GM12873 (cell line): ENCODE data around the gene SLIT3.

Experiments
- TF ChIP-seq, protein P1 (sequence below): IDR thresholded peaks from 2 replicates; pipeline ENCODE4 v1.5.1; 2012; ENCODE audit warnings: low read depth, mild to moderate bottlenecking, moderate library complexity, low read length, control low read depth; ENCODE audit not compliant: insufficient read depth; ENCODE audit errors: missing control alignments

The SLIT3 gene

DNA sequence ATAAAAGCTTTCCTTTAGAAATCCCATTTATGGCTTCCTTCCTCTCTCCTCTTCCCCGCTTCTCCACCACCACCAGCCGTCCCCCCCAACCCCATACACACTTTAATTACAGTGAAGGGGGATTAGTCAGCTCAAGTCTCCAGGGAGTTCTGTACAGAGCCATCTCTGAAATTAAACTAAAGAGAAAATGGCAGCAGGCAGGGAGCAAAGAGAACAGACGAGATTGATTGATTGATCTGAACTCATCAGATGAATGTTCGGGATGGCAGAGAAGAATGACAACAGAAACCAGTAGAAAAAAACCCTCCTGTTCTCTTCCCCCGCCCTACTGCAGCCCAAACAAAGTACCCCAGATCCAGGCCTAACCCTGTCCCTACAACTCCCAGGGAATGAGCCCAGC, 480.1 kb downstream of the SLIT3 start:
- TF ChIP-seq, protein P1, sequence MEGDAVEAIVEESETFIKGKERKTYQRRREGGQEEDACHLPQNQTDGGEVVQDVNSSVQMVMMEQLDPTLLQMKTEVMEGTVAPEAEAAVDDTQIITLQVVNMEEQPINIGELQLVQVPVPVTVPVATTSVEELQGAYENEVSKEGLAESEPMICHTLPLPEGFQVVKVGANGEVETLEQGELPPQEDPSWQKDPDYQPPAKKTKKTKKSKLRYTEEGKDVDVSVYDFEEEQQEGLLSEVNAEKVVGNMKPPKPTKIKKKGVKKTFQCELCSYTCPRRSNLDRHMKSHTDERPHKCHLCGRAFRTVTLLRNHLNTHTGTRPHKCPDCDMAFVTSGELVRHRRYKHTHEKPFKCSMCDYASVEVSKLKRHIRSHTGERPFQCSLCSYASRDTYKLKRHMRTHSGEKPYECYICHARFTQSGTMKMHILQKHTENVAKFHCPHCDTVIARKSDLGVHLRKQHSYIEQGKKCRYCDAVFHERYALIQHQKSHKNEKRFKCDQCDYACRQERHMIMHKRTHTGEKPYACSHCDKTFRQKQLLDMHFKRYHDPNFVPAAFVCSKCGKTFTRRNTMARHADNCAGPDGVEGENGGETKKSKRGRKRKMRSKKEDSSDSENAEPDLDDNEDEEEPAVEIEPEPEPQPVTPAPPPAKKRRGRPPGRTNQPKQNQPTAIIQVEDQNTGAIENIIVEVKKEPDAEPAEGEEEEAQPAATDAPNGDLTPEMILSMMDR: no peak

GRCh38 chr5:168819004-168819621, 481.8 kb downstream of the SLIT3 start:
- TF ChIP-seq, protein P1: no peak

DNA sequence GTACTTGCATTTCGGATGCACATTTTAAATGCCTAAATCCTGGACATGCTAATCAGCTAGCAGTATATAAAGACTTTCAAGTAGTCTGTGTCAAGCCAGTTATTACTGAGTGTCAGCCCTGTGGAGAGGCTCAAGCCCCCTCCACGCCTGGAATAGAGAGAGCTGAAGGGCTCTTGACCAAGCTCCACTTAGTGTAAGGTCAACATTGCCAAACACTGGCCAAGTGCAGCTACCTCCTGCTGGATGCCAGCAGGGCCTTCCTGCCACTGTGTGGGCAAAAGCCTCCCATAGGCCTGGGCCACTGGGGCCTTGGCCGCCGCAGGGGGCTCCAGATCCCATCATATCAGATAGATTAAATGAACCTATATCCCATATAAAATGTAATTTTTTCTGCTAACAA, 482.4 kb downstream of the SLIT3 start:
- TF ChIP-seq, protein P1: no peak

DNA sequence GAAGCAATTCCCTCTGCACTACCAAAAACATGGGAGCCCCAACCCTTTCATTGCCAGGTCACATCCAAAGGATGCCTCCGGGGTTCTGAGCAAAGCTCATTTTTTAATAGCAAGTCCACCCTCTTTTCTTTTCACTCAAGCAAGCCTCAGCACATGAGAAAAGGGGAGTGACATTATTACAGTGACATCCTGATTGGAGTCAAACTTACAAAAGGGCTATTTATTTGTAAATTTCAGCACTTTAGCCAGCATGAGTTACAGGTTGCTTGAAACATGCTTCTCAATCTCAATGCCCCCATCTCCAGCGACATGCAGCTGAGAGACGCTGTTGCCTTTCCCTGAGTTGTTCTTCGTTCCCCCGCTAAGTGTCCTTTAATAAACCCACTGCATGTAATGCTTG, 483.3 kb downstream of the SLIT3 start:
- TF ChIP-seq, protein P1: no peak

DNA sequence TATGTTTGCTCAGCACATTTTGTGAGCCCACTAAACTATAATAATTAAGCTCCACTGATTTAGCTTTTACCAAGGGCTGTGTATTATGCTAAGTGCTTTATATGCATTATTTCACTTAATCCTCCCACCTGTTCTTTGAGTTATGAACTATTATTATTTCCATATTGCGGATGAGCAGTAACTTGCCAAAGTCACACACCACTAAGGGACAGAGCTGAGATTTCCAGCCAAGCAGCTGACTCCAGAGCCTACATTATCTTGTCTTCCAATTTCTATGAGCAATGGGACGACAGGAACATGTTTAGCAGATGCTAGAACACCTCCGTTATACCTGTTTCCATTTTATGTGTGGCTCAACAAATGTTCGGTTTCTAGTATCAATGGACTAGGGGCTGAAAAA, 484.3 kb downstream of the SLIT3 start:
- TF ChIP-seq, protein P1: no peak

GRCh38 chr5:168813184-168813968, 487.6 kb downstream of the SLIT3 start:
- TF ChIP-seq, protein P1: no peak

- TF ChIP-seq, protein P1: no peak
Observed at GRCh38 chr5:168810641-168811040, 490.3 kb downstream of the SLIT3 start.
